Measurements from ENCODE around the gene KLHL29. TPM values are rescaled to one million over a fixed set of nuclear protein-coding genes. Genes with fewer than 3 reads are reported as not detected.

The KLHL29 gene
- total and polyA plus RNA-seq, 2 experiments from 2014 or later, result 1.5 to 6.5 TPM

DNA sequence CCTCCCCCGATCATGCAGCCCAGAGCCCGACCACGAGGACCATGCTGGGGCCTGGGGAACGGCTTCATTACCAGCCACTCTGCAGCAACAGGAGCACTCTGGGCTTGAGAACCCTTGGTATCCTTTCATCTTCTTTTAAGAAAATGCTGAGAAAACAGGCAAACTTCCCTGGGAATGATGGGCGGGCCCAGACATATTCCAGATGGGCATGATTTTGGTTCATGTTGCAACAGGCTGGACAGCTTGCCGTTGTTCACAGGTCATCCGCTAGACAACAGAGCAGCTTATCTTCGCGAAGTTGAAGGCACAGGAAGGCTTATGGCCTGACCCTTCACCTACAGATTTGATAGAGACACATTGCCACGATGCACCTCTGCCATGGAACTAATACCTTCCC lies 121.0 kb downstream of the KLHL29 start (continued):
- TF ChIP-seq, protein P1, sequence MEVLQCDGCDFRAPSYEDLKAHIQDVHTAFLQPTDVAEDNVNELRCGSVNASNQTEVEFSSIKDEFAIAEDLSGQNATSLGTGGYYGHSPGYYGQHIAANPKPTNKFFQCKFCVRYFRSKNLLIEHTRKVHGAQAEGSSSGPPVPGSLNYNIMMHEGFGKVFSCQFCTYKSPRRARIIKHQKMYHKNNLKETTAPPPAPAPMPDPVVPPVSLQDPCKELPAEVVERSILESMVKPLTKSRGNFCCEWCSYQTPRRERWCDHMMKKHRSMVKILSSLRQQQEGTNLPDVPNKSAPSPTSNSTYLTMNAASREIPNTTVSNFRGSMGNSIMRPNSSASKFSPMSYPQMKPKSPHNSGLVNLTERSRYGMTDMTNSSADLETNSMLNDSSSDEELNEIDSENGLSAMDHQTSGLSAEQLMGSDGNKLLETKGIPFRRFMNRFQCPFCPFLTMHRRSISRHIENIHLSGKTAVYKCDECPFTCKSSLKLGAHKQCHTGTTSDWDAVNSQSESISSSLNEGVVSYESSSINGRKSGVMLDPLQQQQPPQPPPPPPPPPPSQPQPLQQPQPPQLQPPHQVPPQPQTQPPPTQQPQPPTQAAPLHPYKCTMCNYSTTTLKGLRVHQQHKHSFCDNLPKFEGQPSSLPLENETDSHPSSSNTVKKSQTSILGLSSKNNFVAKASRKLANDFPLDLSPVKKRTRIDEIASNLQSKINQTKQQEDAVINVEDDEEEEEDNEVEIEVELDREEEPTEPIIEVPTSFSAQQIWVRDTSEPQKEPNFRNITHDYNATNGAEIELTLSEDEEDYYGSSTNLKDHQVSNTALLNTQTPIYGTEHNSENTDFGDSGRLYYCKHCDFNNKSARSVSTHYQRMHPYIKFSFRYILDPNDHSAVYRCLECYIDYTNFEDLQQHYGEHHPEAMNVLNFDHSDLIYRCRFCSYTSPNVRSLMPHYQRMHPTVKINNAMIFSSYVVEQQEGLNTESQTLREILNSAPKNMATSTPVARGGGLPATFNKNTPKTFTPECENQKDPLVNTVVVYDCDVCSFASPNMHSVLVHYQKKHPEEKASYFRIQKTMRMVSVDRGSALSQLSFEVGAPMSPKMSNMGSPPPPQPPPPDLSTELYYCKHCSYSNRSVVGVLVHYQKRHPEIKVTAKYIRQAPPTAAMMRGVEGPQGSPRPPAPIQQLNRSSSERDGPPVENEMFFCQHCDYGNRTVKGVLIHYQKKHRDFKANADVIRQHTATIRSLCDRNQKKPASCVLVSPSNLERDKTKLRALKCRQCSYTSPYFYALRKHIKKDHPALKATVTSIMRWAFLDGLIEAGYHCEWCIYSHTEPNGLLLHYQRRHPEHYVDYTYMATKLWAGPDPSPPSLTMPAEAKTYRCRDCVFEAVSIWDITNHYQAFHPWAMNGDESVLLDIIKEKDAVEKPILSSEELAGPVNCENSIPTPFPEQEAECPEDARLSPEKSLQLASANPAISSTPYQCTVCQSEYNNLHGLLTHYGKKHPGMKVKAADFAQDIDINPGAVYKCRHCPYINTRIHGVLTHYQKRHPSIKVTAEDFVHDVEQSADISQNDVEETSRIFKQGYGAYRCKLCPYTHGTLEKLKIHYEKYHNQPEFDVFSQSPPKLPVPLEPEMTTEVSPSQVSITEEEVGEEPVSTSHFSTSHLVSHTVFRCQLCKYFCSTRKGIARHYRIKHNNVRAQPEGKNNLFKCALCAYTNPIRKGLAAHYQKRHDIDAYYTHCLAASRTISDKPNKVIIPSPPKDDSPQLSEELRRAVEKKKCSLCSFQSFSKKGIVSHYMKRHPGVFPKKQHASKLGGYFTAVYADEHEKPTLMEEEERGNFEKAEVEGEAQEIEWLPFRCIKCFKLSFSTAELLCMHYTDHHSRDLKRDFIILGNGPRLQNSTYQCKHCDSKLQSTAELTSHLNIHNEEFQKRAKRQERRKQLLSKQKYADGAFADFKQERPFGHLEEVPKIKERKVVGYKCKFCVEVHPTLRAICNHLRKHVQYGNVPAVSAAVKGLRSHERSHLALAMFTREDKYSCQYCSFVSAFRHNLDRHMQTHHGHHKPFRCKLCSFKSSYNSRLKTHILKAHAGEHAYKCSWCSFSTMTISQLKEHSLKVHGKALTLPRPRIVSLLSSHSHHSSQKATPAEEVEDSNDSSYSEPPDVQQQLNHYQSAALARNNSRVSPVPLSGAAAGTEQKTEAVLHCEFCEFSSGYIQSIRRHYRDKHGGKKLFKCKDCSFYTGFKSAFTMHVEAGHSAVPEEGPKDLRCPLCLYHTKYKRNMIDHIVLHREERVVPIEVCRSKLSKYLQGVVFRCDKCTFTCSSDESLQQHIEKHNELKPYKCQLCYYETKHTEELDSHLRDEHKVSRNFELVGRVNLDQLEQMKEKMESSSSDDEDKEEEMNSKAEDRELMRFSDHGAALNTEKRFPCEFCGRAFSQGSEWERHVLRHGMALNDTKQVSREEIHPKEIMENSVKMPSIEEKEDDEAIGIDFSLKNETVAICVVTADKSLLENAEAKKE (CRISPR knock-in tag; IDR thresholded peaks at IDR 0.05), result no peak
- TF ChIP-seq JUNB (IDR thresholded peaks at IDR 0.05; ENCODE audit: unreplicated experiment), result no peak
- TF ChIP-seq ZNF114 (CRISPR knock-in tag; IDR thresholded peaks at IDR 0.05), result no peak

DNA sequence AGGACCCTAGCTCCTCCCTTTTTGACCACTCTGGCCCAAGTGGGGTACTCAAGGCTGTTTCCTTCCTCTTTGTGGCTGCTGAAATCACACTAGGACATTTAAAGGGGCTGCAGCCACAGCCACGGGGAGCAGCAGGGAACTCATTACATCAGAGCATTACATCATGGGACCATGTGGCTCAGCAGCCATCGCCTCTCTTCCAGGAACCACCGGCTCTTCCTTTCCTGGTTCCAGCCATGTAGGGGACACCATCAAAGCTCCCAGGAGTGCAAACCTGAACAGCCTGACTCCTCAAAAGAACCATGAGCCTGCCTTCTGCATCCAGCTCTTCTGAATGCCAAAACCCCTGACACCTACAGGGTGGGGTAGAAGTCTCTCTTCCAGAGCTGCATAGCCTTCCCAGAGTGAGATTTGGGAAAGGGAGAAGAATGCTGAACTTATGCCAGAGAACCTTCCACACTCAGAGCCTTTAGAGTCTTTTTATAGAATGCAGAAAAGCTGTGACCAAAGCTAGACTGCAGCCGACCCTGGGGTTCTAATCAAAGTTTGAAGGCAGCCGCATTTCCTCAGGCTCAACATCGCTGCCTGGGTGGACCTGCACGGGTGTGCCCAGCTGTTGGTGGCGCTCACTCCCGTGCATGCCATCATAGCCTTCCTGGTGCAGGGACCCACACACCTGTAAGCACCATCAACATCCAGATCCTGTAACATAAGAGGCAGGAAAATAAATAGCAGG lies 121.7 kb downstream of the KLHL29 start:
- no peak overlapping the region; the same call in 1 of the 2 replicates for H3K27ac Mint-ChIP-seq
- H3K4me3 Mint-ChIP-seq, result no peak overlapping the region
- no peak for ATAC-seq
- no peak for TF ChIP-seq REST (IDR thresholded peaks at IDR 0.05; ENCODE audit: unreplicated experiment)
- no peak for TF ChIP-seq EZH2 (IDR thresholded peaks at IDR 0.05; ENCODE audit: low read depth, unreplicated experiment)
- TF ChIP-seq, protein P2, sequence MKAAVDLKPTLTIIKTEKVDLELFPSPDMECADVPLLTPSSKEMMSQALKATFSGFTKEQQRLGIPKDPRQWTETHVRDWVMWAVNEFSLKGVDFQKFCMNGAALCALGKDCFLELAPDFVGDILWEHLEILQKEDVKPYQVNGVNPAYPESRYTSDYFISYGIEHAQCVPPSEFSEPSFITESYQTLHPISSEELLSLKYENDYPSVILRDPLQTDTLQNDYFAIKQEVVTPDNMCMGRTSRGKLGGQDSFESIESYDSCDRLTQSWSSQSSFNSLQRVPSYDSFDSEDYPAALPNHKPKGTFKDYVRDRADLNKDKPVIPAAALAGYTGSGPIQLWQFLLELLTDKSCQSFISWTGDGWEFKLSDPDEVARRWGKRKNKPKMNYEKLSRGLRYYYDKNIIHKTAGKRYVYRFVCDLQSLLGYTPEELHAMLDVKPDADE (IDR thresholded peaks at IDR 0.05), result no peak
- no peak for TF ChIP-seq ZNF114 (CRISPR knock-in tag; IDR thresholded peaks at IDR 0.05)
- TF ChIP-seq EZH2phosphoT487 (IDR thresholded peaks at IDR 0.05; ENCODE audit: unreplicated experiment), result no peak
- TF ChIP-seq CREB1 (CRISPR knock-in tag; IDR thresholded peaks at IDR 0.05; ENCODE audit: low read depth), result no peak

More for the DNA sequence above, 121.7 kb downstream of the KLHL29 start:
- H3K27ac ChIP-seq (ENCODE audit: low read depth), result no peak overlapping the region
- H3K36me3 ChIP-seq (ENCODE audit: insufficient read depth), result no peaks in the 10 kb centered on the region
- no peak overlapping the region for H3K4me2 ChIP-seq
- H3K9me2 ChIP-seq (ENCODE audit: insufficient read depth), result peaks cover 6% of the 10 kb centered on the region; the same call in 1 of the 2 replicates
- H3F3A ChIP-seq (replicated peaks; ENCODE audit: low read depth), result no peaks in the 10 kb centered on the region
- Mint-ChIP-seq H3K4me1 (peaks cover 17% of the 10 kb centered on the region), H3K27me3 (ENCODE audit: insufficient read depth, low read depth, poor library complexity) (peaks cover 5% of the 10 kb centered on the region), H3K36me3 (ENCODE audit: low read depth) (no peaks in the 10 kb centered on the region), H3K9me3 (no peaks in the 10 kb centered on the region)
- peaks cover 3% of the 10 kb centered on the region; the same call in 1 of the 2 replicates for H3K4me1 ChIP-seq (ENCODE audit: insufficient read depth)
- H2AFZ ChIP-seq, result no peak overlapping the region
- no peak for DNase-seq (ENCODE audit: low spot score)
- no peaks in the 10 kb centered on the region for H4K20me1 ChIP-seq (replicated peaks; ENCODE audit: insufficient read depth)
- no peak overlapping the region for H3K4me3 ChIP-seq
- no peaks in the 10 kb centered on the region for H3K27me3 ChIP-seq (ENCODE audit: insufficient read depth)
- H3K79me2 ChIP-seq (replicated peaks; ENCODE audit: insufficient read depth), result no peaks in the 10 kb centered on the region
